Stimulated activated CD4-positive, alpha-beta T cell treated with anti-CD3 and anti-CD28 coated beads, Interleukin-1b, Interleukin-23, amount 100 ng/mL, for 48 hours (primary cell): ENCODE data around the gene FIG4.
"Not testable (repeated sequence)": the region's sequence is repeated elsewhere in the genome, so short reads cannot be mapped to it uniquely, and the experiment has no call there.

Source experiments
- DNase-seq: peaks from one replicate; pipeline ENCODE4 v3.0.0-alpha.2; 2020

FIG4 gene

DNA sequence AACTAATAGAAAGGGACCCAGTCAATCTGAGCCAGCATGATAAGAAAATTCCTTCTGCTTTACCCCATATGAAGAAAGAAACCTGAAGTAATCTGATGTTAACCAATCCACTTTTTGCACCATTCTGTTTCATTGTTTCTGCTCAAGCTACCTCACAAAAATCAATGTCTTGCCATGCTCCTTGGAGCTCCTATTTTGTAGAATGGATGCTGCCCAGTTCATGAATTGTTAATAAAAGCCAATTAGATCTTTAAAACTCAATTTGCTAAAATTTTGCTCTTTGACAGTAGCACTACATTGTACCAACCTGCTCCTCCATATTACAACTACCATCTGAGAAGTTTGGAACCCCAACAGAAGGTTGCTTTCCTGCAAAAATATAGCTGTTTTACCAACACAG is 170.8 kb downstream of the FIG4 start:
- no peak for DNase-seq

- no peak for DNase-seq
These were observed 173.0 kb downstream of the FIG4 start for GRCh38 chr6:109864050-109864449.

- DNase-seq, result no peak
These were observed 174.9 kb downstream of the FIG4 start for GRCh38 chr6:109865968-109866367.

- DNase-seq, result no peak
These were observed 176.2 kb downstream of the FIG4 start for GRCh38 chr6:109867009-109867969.

DNA sequence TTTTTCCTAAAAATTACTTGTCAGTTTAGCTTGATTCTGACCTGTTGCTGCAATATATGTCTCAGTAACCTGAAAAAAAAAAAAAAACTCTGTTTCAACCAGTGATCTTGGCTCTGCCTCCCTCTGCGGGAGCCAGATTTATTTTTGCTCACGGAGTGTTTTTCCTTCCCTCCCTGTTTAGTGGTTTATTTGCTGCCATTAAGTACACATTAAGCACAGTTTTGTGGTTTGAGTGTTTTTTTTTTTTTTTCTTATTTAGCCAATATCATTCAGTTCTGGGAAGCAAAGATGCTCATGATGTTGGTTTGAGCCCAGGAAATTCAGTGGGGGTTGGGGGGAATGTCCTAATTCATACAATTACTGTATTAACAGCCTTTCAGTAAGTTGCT is 176.9 kb downstream of the FIG4 start:
- no peak for DNase-seq

- not testable (repeated sequence) for DNase-seq
These were observed 178.4 kb downstream of the FIG4 start for GRCh38 chr6:109869398-109870088.

- no peak for DNase-seq
These were observed 179.0 kb downstream of the FIG4 start for GRCh38 chr6:109870089-109870410.

- DNase-seq, result no peak
These were observed 181.5 kb downstream of the FIG4 start for GRCh38 chr6:109872549-109872948.

DNA sequence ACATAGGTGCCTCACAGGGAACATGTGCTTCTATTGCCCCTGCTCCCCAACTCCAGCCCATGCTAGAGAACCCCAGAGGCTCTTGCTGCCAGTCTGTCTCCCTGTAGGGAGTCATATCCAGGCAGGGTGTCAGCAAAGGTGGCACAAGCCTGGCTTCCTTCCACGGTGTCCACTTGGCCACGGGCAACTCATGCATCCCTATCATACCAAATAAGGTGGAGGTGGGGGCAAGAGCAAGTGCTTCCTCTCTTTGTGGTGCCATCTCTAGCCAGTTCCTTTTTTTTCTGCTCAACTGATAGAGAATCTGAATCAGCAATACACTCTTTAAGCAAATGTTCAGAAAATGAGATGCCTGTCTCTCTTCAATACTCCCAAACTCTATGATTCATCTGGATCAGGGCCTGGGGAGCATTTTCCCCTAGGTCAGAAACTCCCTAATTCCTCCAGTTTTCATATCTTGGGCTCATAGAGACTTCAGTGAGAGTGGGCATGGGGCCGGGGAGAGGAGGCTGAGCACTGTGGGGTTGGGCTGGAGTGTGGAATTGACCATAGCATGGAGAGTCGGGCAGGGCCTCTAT is 182.0 kb downstream of the FIG4 start:
- DNase-seq, result no peak

GRCh38 chr6:109874086-109874485 is 183.0 kb downstream of the FIG4 start:
- no peak for DNase-seq

GRCh38 chr6:109874621-109875020 is 183.5 kb downstream of the FIG4 start:
- DNase-seq, result no peak
